Measurements from ENCODE around the gene NPIPA8.
"Not testable (repeated sequence)": the region's sequence is repeated elsewhere in the genome, so short reads cannot be mapped to it uniquely, and the experiment has no call there.

The NPIPA8 gene

GRCh38 chr16:18270171-18270570 lies 66.4 kb downstream of the NPIPA8 start:
- not testable (repeated sequence) for DNase-seq

Measured in CD4-positive, alpha-beta T cell treated with Interleukin-6 for 4 hours (primary cell).